CD4-positive, alpha-beta T cell treated with Interleukin-17A for 1 hour (primary cell): ENCODE data around the gene CD5L.

Source experiments
- DNase-seq: peaks from one replicate; pipeline ENCODE4 v3.0.0-alpha.2; 2020

The CD5L gene

DNA sequence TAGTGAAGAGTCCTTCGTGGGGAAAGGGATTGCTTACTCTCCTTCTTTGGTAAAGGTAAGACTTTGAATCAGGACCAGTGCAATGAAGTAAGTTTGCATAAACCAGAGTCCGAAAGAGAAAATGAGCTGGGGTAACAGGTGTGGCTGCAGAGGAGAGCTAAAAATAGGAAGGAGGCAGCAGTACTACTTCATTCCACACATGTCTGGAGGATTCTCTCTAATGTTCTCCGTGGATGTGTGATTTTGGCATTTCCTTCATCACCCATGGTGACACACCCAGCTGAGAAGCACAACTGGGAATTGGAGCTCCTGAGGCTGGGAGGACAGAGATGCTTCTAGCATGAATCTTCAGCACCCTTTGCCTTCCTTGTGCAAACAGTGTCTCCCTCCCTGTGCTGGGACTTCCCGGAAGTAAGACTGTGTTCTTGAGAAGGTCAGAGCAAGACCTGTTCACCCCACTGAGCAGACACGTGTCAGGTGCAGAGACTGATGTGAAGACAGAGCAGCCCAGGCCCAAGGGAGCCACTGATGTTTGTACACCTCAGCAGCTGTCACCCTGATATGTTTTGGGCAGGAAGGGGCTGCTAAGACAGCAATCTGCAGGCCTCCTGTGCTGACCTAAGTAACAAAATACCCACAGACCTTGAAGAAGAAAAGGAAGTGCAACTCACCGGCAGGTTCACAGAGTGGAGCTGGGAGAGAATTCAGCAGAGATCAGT, 35.0 kb downstream of the CD5L start:
- DNase-seq, result no peak

DNA sequence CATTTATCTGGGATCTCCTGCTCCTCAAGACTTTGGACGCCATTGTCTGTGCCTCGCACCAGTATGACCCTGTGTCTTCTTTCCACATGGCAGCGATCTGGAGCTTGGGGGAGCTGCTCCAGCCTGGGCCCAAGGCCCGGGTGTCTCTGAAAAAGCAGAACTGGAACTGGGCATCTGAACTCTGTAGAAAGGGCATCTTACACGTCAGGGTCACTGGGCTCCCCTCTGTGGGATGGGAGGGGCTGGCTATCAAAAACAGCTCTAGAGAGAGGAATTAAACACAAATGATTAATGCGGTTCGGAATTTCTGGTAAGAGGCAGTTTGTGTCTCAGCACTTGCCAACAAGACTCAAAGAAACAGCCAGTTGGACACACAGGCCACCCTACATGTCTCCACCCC, 37.8 kb downstream of the CD5L start:
- no peak for DNase-seq

- no peak for DNase-seq
Measured at GRCh38 chr1:157799996-157800395, 41.6 kb downstream of the CD5L start.

DNA sequence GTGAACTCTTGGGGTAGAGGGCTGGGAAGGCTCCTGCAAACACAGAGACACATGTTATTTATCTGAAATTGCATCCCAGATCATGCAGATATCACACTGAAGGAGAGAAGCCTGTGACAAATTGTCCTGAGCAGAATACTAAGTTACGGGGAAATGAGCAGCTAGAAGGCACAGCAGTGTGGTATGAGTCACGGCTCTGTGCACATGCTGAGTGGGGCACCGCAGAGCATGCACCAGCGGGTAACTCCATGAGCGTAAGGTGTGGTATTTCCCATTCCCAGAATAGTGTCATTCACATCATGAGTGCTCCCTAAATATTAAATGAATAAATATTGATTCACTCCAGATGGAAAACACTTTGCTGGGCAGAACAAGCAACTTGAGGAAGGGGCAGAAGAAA, 43.4 kb downstream of the CD5L start:
- no peak for DNase-seq

- DNase-seq, result no peak
Measured at GRCh38 chr1:157785248-157785647, 56.4 kb downstream of the CD5L start.

- DNase-seq, result no peak
Measured at GRCh38 chr1:157784801-157785200, 56.8 kb downstream of the CD5L start.

DNA sequence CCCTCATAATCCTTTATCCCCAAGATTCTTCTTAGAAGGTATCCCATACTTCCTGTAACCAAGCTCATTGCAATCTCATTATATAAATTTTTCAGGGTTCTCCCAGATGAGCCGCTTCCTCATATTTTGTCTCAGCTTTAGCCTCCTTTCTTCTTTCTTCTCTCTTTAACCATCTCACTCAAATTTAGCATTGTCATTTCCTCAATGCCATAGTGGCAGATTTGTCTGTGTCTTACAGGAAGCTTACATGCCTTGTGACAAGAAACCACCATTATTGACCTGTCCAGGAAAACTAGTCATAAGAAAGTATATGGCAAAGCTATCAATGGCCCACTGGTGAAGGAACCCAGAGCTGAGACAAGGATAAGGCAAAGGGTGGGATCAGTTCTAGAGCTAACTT, 58.7 kb downstream of the CD5L start:
- no peak for DNase-seq

DNA sequence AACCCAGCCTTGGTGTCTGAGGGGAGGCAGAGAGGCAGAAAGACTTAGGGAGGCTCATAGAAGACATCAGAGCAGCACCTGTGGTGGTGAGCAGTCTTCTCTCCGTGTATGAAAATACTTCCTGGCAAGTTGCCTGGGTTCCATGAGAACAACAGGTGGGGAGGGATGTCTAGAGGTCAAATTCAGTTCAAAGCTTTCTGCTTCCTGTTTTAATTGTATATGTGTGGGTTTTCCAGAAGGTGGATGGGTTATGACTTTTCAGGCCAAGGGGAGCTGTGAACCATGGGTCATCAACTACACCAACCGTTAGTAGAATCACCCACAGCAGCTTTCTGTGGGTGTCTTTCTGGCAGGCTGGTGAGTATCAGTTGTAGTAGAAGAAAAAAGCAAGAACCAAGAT, 60.6 kb downstream of the CD5L start:
- DNase-seq, result no peak
